PC-3 (cell line): ENCODE data around the gene CNTLN. TPM values are rescaled to one million over a fixed set of nuclear protein-coding genes. Genes with fewer than 3 reads are reported as not detected.
"Not testable (repeated sequence)": the region's sequence is repeated elsewhere in the genome, so short reads cannot be mapped to it uniquely, and the experiment has no call there.

Experiments used
- ATAC-seq: fragments of 200-7000 bp; cut with Tn5 transposase; 2 replicates; pipeline ENCODE4 v1.9.1; 2020; ENCODE audit warnings: mild to moderate bottlenecking, moderate library complexity
- BruUV-seq: library from RNA; stranded (reverse); fragments of 400-500 nt; replicated peaks from 2 replicates; lab custom pipeline; 2021; lab: Mats Ljungman, UMichigan
- CTCF ChIA-PET: fragments of 300-600 bp; sonication (Branson Sonifier 250); formaldehyde crosslinking; loops from one replicate; lab custom pipeline; 2022; ENCODE audit warnings: antibody characterized with exemption; lab: Charles Lee
- POLR2A ChIA-PET: fragments of 300-600 bp; sonication (Branson Sonifier 250); formaldehyde crosslinking; loops from one replicate; lab custom pipeline; 2022; ENCODE audit warnings: antibody characterized with exemption; ENCODE audit not compliant: unreplicated experiment; lab: Charles Lee
- DNase-seq: peaks from one replicate; pipeline ENCODE4 v3.0.0-alpha.2; 2015
- H2AFZ ChIP-seq: fragments of 300-600 bp; sonication (generic); 2 replicates; pipeline ENCODE4 v1.6.0; 2016; ENCODE audit warnings: antibody characterized with exemption, low read length
- H3F3A ChIP-seq: fragments of 300-600 bp; sonication (generic); one replicate; pipeline ENCODE4 v1.6.0; 2017; ENCODE audit warnings: antibody characterized with exemption, low read length, control low read depth, mild to moderate bottlenecking; ENCODE audit not compliant: unreplicated experiment
- H3K27ac ChIP-seq: fragments of 300-600 bp; sonication (generic); 2 replicates; pipeline ENCODE4 v1.5.1; 2016; ENCODE audit warnings: mild to moderate bottlenecking, low read length
- H3K27me3 ChIP-seq: fragments of 300-600 bp; sonication (generic); 2 replicates; pipeline ENCODE4 v1.6.1; 2016; ENCODE audit warnings: low read length, mixed read lengths
- H3K36me3 ChIP-seq: fragments of 300-600 bp; sonication (generic); 2 replicates; pipeline ENCODE4 v1.6.1; 2016; ENCODE audit warnings: low read depth, mixed run types, low read length, mixed read lengths
- H3K4me1 ChIP-seq: fragments of 300-600 bp; sonication (generic); 2 replicates; pipeline ENCODE4 v1.5.1; 2016; ENCODE audit warnings: low read length; ENCODE audit not compliant: insufficient read depth
- H3K4me2 ChIP-seq: fragments of 300-600 bp; sonication (generic); 2 replicates; pipeline ENCODE4 v1.6.0; 2016; ENCODE audit warnings: low read length
- H3K4me3 ChIP-seq: fragments of 300-600 bp; sonication (generic); 2 replicates; pipeline ENCODE4 v1.5.1; 2016; ENCODE audit warnings: mild to moderate bottlenecking, low read length, mixed read lengths
- H3K79me2 ChIP-seq: fragments of 300-600 bp; sonication (generic); 2 replicates; pipeline ENCODE4 v1.6.1; 2017; ENCODE audit warnings: low read length, mixed read lengths
- H3K9ac ChIP-seq: fragments of 300-600 bp; sonication (generic); 2 replicates; pipeline ENCODE4 v1.6.0; 2016; ENCODE audit warnings: mild to moderate bottlenecking, low read length
- H3K9me2 ChIP-seq: fragments of 300-600 bp; sonication (generic); replicated peaks from 2 replicates; pipeline ENCODE4 v1.6.1; 2016; ENCODE audit warnings: mixed run types, low read length, mixed read lengths
- H3K9me3 ChIP-seq: fragments of 300-600 bp; sonication (generic); 2 replicates; pipeline ENCODE4 v1.6.1; 2016; ENCODE audit warnings: low read length, mixed read lengths
- H4K20me1 ChIP-seq: fragments of 300-600 bp; sonication (generic); 2 replicates; pipeline ENCODE4 v1.6.1; 2016; ENCODE audit warnings: low read length, mixed read lengths
- EZH2 ChIP-seq: fragments of 300-600 bp; sonication (generic); IDR thresholded peaks from one replicate; pipeline ENCODE4 v1.6.1; 2017; ENCODE audit warnings: antibody characterized with exemption, mild to moderate bottlenecking, low read length; ENCODE audit not compliant: unreplicated experiment
- EZH2phosphoT487 ChIP-seq: fragments of 300-600 bp; sonication (generic); IDR thresholded peaks from 2 replicates; pipeline ENCODE4 v1.6.1; 2018; ENCODE audit warnings: mild to moderate bottlenecking, antibody characterized with exemption, low read length, borderline replicate concordance
- intact Hi-C: fragments of 100-400 bp; cut with micrococcal nuclease; formaldehyde crosslinking; loops from 2 replicates; pipeline ENCODE4 v1.9.0; 2023
- total RNA-seq: library from RNA; depleted of rRNA; stranded (reverse); fragments of >200 nt; gene quantifications from 2 replicates; pipeline ENCODE4 v1.2.3, GENCODE V29; 2014
- TF ChIP-seq, protein P1 (sequence below): fragments of 300-600 bp; sonication (generic); conservative IDR thresholded peaks from 2 replicates; pipeline ENCODE4 v1.5.1; 2017; ENCODE audit warnings: antibody characterized with exemption, low read depth, mild to moderate bottlenecking, low read length

The CNTLN gene
- total RNA-seq, 1 experiment from 2014 or later = 6.9 TPM

DNA sequence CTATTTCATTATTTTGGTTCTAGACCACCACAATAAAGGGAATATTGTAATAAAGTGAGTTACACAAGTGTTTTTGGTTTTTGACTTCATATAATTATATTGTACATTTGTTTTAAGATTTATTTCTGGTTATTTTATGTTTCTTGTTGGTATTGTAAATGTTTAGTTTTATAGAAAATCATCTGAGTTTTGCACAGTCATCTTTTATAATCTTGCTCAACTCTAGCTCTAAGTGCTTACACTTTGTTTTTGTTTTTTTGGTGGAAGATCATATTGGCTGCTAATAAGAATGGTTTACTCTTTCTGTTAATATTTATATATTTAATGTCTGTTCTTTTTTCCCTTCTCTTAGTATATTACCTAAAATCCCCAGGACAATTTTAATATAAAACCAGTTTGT is 135.0 kb downstream of the CNTLN start:
- CTCF ChIA-PET = no interaction called here
- Histone ChIP-seq H3K9me2 (no peaks in the 10 kb centered on the region), H3K4me3 (no peak overlapping the region), H4K20me1 (no peaks in the 10 kb centered on the region), H3F3A (no peaks in the 10 kb centered on the region), H3K79me2 (no peaks in the 10 kb centered on the region), H3K27ac (no peak overlapping the region), H3K9me3 (no peaks in the 10 kb centered on the region), H3K9ac (no peak overlapping the region), H3K36me3 (no peaks in the 10 kb centered on the region), H3K27me3 (no peaks in the 10 kb centered on the region), H2AFZ (no peak overlapping the region), H3K4me2 (no peak overlapping the region), H3K4me1 (no peaks in the 10 kb centered on the region)
- no TSS peak for BruUV-seq
- intact Hi-C loops = no loop called here
- TF ChIP-seq, protein P1, sequence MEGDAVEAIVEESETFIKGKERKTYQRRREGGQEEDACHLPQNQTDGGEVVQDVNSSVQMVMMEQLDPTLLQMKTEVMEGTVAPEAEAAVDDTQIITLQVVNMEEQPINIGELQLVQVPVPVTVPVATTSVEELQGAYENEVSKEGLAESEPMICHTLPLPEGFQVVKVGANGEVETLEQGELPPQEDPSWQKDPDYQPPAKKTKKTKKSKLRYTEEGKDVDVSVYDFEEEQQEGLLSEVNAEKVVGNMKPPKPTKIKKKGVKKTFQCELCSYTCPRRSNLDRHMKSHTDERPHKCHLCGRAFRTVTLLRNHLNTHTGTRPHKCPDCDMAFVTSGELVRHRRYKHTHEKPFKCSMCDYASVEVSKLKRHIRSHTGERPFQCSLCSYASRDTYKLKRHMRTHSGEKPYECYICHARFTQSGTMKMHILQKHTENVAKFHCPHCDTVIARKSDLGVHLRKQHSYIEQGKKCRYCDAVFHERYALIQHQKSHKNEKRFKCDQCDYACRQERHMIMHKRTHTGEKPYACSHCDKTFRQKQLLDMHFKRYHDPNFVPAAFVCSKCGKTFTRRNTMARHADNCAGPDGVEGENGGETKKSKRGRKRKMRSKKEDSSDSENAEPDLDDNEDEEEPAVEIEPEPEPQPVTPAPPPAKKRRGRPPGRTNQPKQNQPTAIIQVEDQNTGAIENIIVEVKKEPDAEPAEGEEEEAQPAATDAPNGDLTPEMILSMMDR = no peak
- no peak for TF ChIP-seq EZH2phosphoT487
- POLR2A ChIA-PET = no interaction called here
- DNase-seq = no peak
- no peak for ATAC-seq

DNA sequence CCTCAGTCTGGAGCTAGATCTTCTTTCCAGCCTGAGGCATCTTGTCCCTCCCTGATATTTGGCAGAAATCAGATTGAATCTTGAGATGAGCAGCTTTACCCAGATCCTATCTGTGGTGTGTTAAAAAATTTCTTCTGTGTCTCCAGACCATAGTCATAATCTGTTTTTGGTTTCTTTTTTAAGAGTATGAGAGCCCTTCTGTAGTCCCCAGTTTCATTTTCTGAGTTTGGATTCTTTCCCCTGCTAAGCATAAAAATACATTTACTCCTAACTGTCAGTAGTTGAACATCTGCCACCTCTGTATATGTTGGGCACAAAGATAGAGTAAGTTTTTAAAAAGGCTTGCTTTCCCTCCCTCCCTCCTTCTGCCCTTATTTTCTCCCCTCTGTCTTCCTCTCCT is 137.7 kb downstream of the CNTLN start:
- no TSS peak for BruUV-seq
- no peak for DNase-seq
- Histone ChIP-seq H3K9me3 (no peaks in the 10 kb centered on the region), H3K4me3 (no peak overlapping the region), H3K27ac (no peak overlapping the region), H3F3A (no peaks in the 10 kb centered on the region), H3K4me1 (no peaks in the 10 kb centered on the region), H3K9ac (no peak overlapping the region), H4K20me1 (no peaks in the 10 kb centered on the region), H3K36me3 (no peaks in the 10 kb centered on the region), H3K79me2 (no peaks in the 10 kb centered on the region), H3K4me2 (no peak overlapping the region), H3K9me2 (no peaks in the 10 kb centered on the region), H3K27me3 (no peaks in the 10 kb centered on the region), H2AFZ (no peak overlapping the region)
- intact Hi-C loops = no loop called here
- TF ChIP-seq, protein P1 = no peak
- TF ChIP-seq EZH2 (no peak), EZH2phosphoT487 (no peak)
- POLR2A ChIA-PET = no interaction called here
- ATAC-seq = no peak
- CTCF ChIA-PET = no interaction called here

DNA sequence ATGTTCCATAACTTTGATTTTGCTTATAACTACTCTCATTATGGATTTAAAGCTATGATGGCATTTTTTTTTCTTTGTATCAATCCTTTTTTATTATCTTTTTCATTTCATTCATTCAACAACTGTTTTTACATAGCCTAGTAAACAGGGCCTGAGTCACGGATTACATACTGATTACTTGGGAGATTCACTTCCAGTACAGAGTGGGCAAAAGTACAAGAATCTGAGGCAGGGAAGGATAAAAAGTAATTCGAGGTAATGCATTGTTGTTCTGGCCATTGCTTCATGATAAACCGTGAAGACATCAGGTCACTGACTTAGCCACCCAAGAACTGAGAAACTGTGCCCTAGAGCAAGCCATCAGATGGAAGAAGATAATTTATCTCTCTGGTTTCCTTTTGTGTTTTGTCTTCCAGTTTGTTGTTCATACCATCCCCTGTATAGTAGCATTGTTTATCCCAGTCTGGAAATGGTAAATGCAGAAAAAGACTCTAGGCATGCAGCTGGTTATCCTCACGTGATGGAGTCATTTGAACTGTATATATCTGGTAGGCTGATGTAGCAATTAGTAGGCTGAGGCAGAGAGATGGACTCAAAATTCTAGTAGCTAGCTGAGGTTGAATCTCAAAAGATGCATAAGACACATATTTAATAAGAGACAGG is 145.6 kb downstream of the CNTLN start:
- no peaks in the 10 kb centered on the region for H3K27me3 ChIP-seq
- H2AFZ ChIP-seq = no peak overlapping the region
- no peaks in the 10 kb centered on the region for H3F3A ChIP-seq
- no peaks in the 10 kb centered on the region for H3K4me1 ChIP-seq
- H3K4me2 ChIP-seq = no peak overlapping the region
- no peaks in the 10 kb centered on the region for H4K20me1 ChIP-seq
- no peak overlapping the region for H3K27ac ChIP-seq
- ATAC-seq (peak; percentile 40), DNase-seq (no peak)
- POLR2A ChIA-PET = no interaction called here
- no peak overlapping the region for H3K9ac ChIP-seq
- TF ChIP-seq EZH2 (no peak), EZH2phosphoT487 (no peak)
- TF ChIP-seq, protein P1 = no peak
- H3K36me3 ChIP-seq = no peaks in the 10 kb centered on the region
- no peaks in the 10 kb centered on the region for H3K79me2 ChIP-seq
- no peaks in the 10 kb centered on the region for H3K9me3 ChIP-seq
- intact Hi-C loops = no loop called here
- no peaks in the 10 kb centered on the region for H3K9me2 ChIP-seq
- no peak overlapping the region for H3K4me3 ChIP-seq
- BruUV-seq = no TSS peak
- CTCF ChIA-PET = no interaction called here

DNA sequence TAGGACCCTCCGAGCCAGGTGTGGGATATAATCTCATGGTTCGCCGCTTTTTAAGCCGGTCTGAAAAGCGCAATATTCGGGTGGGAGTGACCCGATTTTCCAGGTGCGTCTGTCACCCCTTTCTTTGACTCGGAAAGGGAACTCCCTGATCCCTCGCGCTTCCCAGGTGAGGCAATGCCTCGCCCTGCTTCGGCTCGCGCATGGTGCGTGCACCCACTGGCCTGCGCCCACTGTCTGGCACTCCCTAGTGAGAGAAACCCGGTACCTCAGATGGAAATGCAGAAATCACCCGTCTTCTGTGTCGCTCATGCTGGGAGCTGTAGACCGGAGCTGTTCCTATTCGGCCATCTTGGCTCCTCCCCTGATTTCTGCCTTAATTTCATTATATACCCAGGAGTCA is 155.8 kb downstream of the CNTLN start:
- H3K27ac ChIP-seq, H3F3A ChIP-seq, H3K27me3 ChIP-seq, CTCF ChIA-PET, H3K4me3 ChIP-seq, H3K36me3 ChIP-seq, H3K9me3 ChIP-seq, H3K9me2 ChIP-seq, H2AFZ ChIP-seq, H4K20me1 ChIP-seq, ATAC-seq, H3K9ac ChIP-seq, H3K4me2 ChIP-seq, BruUV-seq, H3K4me1 ChIP-seq, intact Hi-C loops, H3K79me2 ChIP-seq, DNase-seq: not testable (repeated sequence)
- POLR2A ChIA-PET = interaction anchor here (0.6 kb wide), 1 partner anchor 97 kb away, joined by 4 read pairs; no protein-coding TSS in a partner anchor
